Ishikawa (cell line): Measurements from ENCODE around the gene ACTG2.

Experiments
- CEBPB ChIP-seq: IDR thresholded peaks from 2 replicates; pipeline ENCODE4 v1.6.1; 2012
- CREB1 ChIP-seq: IDR thresholded peaks from 2 replicates; pipeline ENCODE4 v1.6.1; 2012; ENCODE audit warnings: low read depth
- EGR1 ChIP-seq: IDR thresholded peaks from 2 replicates; pipeline ENCODE4 v1.6.1; 2012
- EP300 ChIP-seq: IDR thresholded peaks from 2 replicates; pipeline ENCODE4 v1.6.1; 2012; ENCODE audit warnings: borderline replicate concordance
- FOXM1 ChIP-seq: IDR thresholded peaks from 2 replicates; pipeline ENCODE4 v1.6.1; 2012; ENCODE audit warnings: low read depth, borderline replicate concordance
- NFIC ChIP-seq: IDR thresholded peaks from 2 replicates; pipeline ENCODE4 v1.6.1; 2012
- RAD21 ChIP-seq: IDR thresholded peaks from 2 replicates; pipeline ENCODE4 v1.6.1; 2012; ENCODE audit warnings: low read depth
- TAF1 ChIP-seq: IDR thresholded peaks from 2 replicates; pipeline ENCODE4 v1.6.1; 2012; ENCODE audit warnings: low read depth, mild to moderate bottlenecking
- TCF12 ChIP-seq: IDR thresholded peaks from 2 replicates; pipeline ENCODE4 v1.6.1; 2012; ENCODE audit warnings: low read depth
- TEAD4 ChIP-seq: IDR thresholded peaks from 2 replicates; pipeline ENCODE4 v1.6.1; 2012
- YY1 ChIP-seq: IDR thresholded peaks from 2 replicates; pipeline ENCODE4 v1.6.1; 2012; ENCODE audit warnings: low read depth
- TF ChIP-seq, protein P1 (sequence below): IDR thresholded peaks from 2 replicates; pipeline ENCODE4 v1.6.1; 2012; ENCODE audit warnings: low read depth, mild to moderate bottlenecking
- TF ChIP-seq, protein P2 (sequence below): IDR thresholded peaks from 2 replicates; pipeline ENCODE4 v1.6.1; 2012
- TF ChIP-seq, protein P3 (sequence below): IDR thresholded peaks from 2 replicates; pipeline ENCODE4 v1.6.1; 2012

Gene ACTG2

DNA sequence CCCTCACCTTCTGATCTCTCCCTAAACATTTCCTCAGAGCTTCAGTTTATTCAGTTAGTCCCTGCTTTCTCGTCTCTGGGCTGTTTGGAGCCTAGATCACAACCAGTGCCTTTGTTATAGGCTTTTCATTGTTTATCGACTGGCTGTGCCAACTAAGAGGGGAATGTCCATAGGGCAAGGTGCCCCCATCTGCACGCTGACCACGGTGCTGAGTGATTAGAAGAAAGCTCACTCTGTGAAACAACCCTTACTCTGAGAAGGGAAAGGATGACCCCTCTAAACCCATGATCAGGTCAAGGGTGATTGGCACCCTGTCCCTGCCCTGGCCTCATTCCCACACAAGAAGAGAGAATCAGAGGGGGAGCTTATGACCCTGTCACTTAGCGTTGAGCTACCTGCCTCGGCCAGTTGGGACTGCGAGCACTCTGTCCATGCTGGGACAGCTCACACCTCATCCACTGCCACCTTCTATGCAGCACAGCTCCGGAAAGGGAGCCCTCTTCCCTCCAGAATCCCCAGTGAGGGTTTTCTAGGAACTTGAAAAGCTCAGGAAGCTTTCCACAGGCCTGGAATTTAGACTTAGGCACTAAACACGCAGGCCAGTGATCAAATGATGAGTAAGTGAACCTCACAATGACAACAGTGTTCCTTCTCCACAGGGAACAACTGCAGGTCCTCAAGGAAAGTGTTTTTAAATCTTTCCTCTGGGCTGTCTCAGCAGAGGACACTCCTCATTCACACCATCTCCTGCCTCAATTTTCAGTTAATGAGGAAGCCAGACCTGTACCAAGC lies 2.3 kb upstream of the ACTG2 start:
- TF ChIP-seq TEAD4: no peak
- TF ChIP-seq, protein P1, sequence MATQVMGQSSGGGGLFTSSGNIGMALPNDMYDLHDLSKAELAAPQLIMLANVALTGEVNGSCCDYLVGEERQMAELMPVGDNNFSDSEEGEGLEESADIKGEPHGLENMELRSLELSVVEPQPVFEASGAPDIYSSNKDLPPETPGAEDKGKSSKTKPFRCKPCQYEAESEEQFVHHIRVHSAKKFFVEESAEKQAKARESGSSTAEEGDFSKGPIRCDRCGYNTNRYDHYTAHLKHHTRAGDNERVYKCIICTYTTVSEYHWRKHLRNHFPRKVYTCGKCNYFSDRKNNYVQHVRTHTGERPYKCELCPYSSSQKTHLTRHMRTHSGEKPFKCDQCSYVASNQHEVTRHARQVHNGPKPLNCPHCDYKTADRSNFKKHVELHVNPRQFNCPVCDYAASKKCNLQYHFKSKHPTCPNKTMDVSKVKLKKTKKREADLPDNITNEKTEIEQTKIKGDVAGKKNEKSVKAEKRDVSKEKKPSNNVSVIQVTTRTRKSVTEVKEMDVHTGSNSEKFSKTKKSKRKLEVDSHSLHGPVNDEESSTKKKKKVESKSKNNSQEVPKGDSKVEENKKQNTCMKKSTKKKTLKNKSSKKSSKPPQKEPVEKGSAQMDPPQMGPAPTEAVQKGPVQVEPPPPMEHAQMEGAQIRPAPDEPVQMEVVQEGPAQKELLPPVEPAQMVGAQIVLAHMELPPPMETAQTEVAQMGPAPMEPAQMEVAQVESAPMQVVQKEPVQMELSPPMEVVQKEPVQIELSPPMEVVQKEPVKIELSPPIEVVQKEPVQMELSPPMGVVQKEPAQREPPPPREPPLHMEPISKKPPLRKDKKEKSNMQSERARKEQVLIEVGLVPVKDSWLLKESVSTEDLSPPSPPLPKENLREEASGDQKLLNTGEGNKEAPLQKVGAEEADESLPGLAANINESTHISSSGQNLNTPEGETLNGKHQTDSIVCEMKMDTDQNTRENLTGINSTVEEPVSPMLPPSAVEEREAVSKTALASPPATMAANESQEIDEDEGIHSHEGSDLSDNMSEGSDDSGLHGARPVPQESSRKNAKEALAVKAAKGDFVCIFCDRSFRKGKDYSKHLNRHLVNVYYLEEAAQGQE: peak; percentile 60

DNA sequence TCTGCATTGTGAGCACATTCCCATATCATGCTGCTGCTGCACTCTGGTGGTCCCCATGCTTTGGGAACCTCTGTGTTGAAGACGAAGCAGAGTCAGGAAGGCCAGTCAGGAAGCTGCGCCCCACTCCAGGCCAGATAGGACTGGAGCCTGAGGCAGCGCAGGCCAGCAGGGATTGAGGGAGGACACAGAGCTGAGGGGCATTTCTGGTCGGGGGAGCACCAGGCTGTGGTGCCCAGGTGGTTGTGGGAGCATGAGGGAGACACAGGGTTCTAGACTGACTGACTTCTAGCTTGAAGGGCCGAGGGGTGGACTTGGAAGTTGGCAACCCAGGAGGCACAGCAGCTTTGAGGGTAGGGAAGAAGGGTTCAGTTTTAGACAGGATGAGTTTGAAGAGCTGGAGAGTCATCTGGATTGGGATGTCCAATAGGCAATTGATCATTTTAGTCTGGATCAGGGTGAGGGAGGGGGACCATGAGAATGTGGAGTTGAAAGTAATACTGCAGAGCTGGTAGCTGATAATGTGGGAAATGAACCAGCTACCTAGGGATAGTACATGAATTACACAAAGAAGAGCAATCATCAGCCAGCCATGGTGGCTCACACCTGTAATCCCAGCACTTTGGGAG lies 1.4 kb upstream of the ACTG2 start:
- TF ChIP-seq EGR1 (no peak), NFIC (no peak)
- TF ChIP-seq, protein P1: no peak

DNA sequence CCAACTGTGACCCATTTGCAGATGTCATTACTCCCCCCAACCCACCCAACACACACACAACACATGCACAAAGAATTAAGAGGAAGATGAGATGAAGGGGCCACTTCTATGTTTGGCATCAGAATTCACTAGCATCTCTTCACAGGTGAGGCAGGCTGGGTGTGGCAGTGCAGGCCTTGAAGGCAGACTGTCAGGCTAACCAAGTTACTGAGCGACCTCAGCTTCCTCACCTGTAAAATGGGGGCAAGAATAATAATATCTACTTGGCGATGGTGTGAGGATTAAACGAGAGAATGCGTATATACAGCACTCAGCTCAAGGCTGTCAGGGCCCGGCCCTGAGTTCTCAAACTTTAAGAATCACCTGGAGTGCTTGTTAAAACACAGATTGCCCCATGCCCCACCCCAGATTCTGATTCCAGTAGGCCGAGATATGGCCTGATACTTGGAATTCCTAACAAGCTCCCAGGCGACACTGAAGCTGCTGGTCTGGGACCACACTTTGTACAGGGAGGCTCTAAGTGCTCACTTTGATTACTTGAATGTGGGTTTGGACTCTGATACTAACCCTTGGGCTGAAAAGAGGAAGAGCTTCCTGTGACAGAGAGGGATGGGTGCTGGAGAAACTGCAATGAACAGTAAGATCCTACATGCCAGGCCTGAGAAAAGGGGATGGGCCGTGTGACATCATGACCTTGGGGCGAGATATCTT lies 1.1 kb downstream of the ACTG2 start:
- no peak for TF ChIP-seq CEBPB
- TF ChIP-seq, protein P1: no peak
- TF ChIP-seq TCF12: no peak
- TF ChIP-seq TAF1: no peak
- TF ChIP-seq, protein P2, sequence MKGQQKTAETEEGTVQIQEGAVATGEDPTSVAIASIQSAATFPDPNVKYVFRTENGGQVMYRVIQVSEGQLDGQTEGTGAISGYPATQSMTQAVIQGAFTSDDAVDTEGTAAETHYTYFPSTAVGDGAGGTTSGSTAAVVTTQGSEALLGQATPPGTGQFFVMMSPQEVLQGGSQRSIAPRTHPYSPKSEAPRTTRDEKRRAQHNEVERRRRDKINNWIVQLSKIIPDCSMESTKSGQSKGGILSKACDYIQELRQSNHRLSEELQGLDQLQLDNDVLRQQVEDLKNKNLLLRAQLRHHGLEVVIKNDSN: no peak
- TF ChIP-seq, protein P3, sequence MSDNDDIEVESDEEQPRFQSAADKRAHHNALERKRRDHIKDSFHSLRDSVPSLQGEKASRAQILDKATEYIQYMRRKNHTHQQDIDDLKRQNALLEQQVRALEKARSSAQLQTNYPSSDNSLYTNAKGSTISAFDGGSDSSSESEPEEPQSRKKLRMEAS: no peak

DNA sequence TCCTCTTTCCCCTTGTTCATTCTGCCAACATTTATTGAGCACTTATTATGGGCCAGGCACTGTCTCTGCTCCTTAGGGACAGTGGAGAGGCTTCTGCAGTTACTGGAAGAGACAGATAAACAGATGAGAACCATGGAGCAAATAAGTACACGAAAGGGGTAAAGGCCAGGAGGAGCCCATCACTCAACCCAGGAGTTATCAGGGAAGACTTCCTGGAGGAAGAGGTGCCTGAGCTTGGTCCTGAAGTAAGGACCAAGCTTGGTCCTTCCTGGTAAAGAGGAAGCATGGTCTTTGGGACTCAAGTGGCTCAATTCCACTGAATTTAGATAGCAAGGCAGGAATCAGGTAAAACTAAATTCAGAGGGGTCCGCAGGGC lies 1.7 kb downstream of the ACTG2 start:
- TF ChIP-seq TAF1: no peak
- no peak for TF ChIP-seq CEBPB
- TF ChIP-seq EP300: no peak
- no peak for TF ChIP-seq CREB1
- TF ChIP-seq FOXM1: no peak
- no peak for TF ChIP-seq RAD21
- TF ChIP-seq, protein P2: no peak
- TF ChIP-seq TEAD4: no peak

DNA sequence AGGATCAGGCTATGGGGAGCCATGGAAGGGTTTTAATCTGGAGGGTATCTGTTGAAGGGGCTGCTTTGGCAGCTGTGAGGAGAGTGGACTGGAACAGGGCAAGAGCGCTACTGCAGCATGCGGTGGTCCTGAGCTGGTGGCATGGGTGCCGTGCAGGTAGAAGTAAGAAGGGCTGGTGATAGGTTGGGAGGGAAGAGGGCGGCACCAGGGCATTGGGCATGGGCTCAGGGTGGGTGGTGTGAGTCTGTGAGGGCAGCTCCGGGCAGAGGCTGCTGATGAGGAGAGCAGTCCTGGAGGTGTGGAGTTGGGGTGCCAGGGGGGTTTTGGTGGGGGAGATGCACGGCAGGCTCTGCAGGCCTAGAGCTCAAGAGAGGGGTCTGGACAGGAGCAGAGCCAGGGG lies 2.1 kb downstream of the ACTG2 start:
- TF ChIP-seq TAF1: no peak
- TF ChIP-seq YY1: no peak
- no peak for TF ChIP-seq EP300
- TF ChIP-seq CREB1: no peak
- TF ChIP-seq TCF12: no peak
- TF ChIP-seq, protein P3: no peak
- TF ChIP-seq, protein P1: no peak
